ENCODE results near the gene LGR5.
A peak's percentile ranks its signal among the peaks of the same experiment; 100 is the strongest.

Gene LGR5

GRCh38 chr12:71492604-71493003 is 53.0 kb downstream of the LGR5 start:
- Histone ChIP-seq H3K4me1 (peaks cover 14% of the 10 kb centered on the region; the same call in 1 of the 2 replicates), H3K4me3 (no peak overlapping the region), H3K9me3 (peaks cover 41% of the 10 kb centered on the region), H3K27me3 (no peaks in the 10 kb centered on the region), H4K20me1 (no peaks in the 10 kb centered on the region), H3K9ac (no peak overlapping the region), H3K4me2 (no peak overlapping the region), H3K27ac (no peak overlapping the region), H3K36me3 (no peaks in the 10 kb centered on the region)
- TF ChIP-seq Cebpa-rat (IDR thresholded peaks at IDR 0.05): no peak

GRCh38 chr12:71499834-71500233 is 60.2 kb downstream of the LGR5 start:
- H3K4me2 ChIP-seq: no peak overlapping the region
- no peak overlapping the region for H3K9ac ChIP-seq
- H3K4me1 ChIP-seq: peaks cover 19% of the 10 kb centered on the region
- TF ChIP-seq Cebpa-rat (IDR thresholded peaks at IDR 0.05): no peak
- no peak overlapping the region for H3K27ac ChIP-seq
- no peaks in the 10 kb centered on the region for H3K36me3 ChIP-seq
- no peaks in the 10 kb centered on the region for H3K27me3 ChIP-seq
- no peaks in the 10 kb centered on the region for H4K20me1 ChIP-seq
- H3K9me3 ChIP-seq: peaks cover 10% of the 10 kb centered on the region
- H3K4me3 ChIP-seq: no peak overlapping the region

GRCh38 chr12:71503579-71504391 is 64.2 kb downstream of the LGR5 start:
- Histone ChIP-seq H3K27ac (peak overlapping the region; percentile 35), H3K9ac (no peak overlapping the region), H3K27me3 (no peaks in the 10 kb centered on the region), H3K36me3 (no peaks in the 10 kb centered on the region), H3K9me3 (no peaks in the 10 kb centered on the region), H3K4me1 (peaks cover 27% of the 10 kb centered on the region), H3K4me2 (peak overlapping the region; percentile 72), H3K4me3 (no peak overlapping the region; the same call in 1 of the 2 replicates), H4K20me1 (no peaks in the 10 kb centered on the region)
- TF ChIP-seq Cebpa-rat (IDR thresholded peaks at IDR 0.05): no peak

GRCh38 chr12:71504476-71504875 is 64.9 kb downstream of the LGR5 start:
- H3K4me2 ChIP-seq: peak overlapping the region; percentile 72

GRCh38 chr12:71509705-71510104 is 70.1 kb downstream of the LGR5 start:
- H3K9me3 ChIP-seq: no peaks in the 10 kb centered on the region
- H3K27ac ChIP-seq: no peak overlapping the region
- H3K36me3 ChIP-seq: no peaks in the 10 kb centered on the region
- H3K9ac ChIP-seq: no peak overlapping the region
- H3K4me1 ChIP-seq: peaks cover 24% of the 10 kb centered on the region
- no peak for TF ChIP-seq Cebpa-rat (IDR thresholded peaks at IDR 0.05)
- no peaks in the 10 kb centered on the region for H4K20me1 ChIP-seq
- no peaks in the 10 kb centered on the region for H3K27me3 ChIP-seq
- no peak overlapping the region for H3K4me3 ChIP-seq
- 0 out of 2 replicates have a peak overlapping the region, but pooled peaks have one; percentile 15 for H3K4me2 ChIP-seq

More at GRCh38 chr12:71504476-71504875, 64.9 kb downstream of the LGR5 start:
- Histone ChIP-seq H3K9ac (no peak overlapping the region), H3K4me3 (no peak overlapping the region), H3K27me3 (no peaks in the 10 kb centered on the region), H3K36me3 (no peaks in the 10 kb centered on the region), H4K20me1 (no peaks in the 10 kb centered on the region), H3K27ac (peak overlapping the region; percentile 35; the same call in 1 of the 2 replicates), H3K4me1 (peaks cover 28% of the 10 kb centered on the region), H3K9me3 (no peaks in the 10 kb centered on the region)
- no peak for TF ChIP-seq Cebpa-rat (IDR thresholded peaks at IDR 0.05)

- no peak overlapping the region for H3K9ac ChIP-seq
- no peaks in the 10 kb centered on the region for H3K4me1 ChIP-seq
- H3K4me3 ChIP-seq: no peak overlapping the region
- no peak for TF ChIP-seq Cebpa-rat (IDR thresholded peaks at IDR 0.05)
- no peaks in the 10 kb centered on the region for H3K9me3 ChIP-seq
- H4K20me1 ChIP-seq: no peaks in the 10 kb centered on the region
- no peak overlapping the region for H3K27ac ChIP-seq
- H3K36me3 ChIP-seq: no peaks in the 10 kb centered on the region
- no peak overlapping the region for H3K4me2 ChIP-seq
- no peaks in the 10 kb centered on the region for H3K27me3 ChIP-seq
Measured at GRCh38 chr12:71517145-71517846, 77.7 kb downstream of the LGR5 start.

GRCh38 chr12:71521125-71521524 is 81.5 kb downstream of the LGR5 start:
- Histone ChIP-seq H3K36me3 (no peaks in the 10 kb centered on the region), H3K4me3 (no peak overlapping the region), H3K9ac (no peak overlapping the region), H3K9me3 (no peaks in the 10 kb centered on the region), H3K4me2 (no peak overlapping the region), H3K4me1 (peaks cover 9% of the 10 kb centered on the region), H3K27me3 (no peaks in the 10 kb centered on the region), H4K20me1 (no peaks in the 10 kb centered on the region), H3K27ac (no peak overlapping the region)
- TF ChIP-seq Cebpa-rat (IDR thresholded peaks at IDR 0.05): no peak

GRCh38 chr12:71524626-71525025 is 85.0 kb downstream of the LGR5 start:
- Histone ChIP-seq H4K20me1 (no peaks in the 10 kb centered on the region), H3K4me1 (peaks cover 9% of the 10 kb centered on the region), H3K4me3 (no peak overlapping the region), H3K4me2 (peak overlapping the region; percentile 19; the same call in 1 of the 2 replicates), H3K27ac (no peak overlapping the region), H3K9ac (no peak overlapping the region), H3K27me3 (no peaks in the 10 kb centered on the region), H3K36me3 (no peaks in the 10 kb centered on the region), H3K9me3 (no peaks in the 10 kb centered on the region)
- no peak for TF ChIP-seq Cebpa-rat (IDR thresholded peaks at IDR 0.05)

GRCh38 chr12:71533703-71534102 is 94.1 kb downstream of the LGR5 start:
- Histone ChIP-seq H3K9me3 (no peaks in the 10 kb centered on the region), H3K36me3 (no peaks in the 10 kb centered on the region), H3K27me3 (no peaks in the 10 kb centered on the region), H3K4me2 (no peak overlapping the region), H3K27ac (no peak overlapping the region), H3K9ac (no peak overlapping the region), H4K20me1 (no peaks in the 10 kb centered on the region), H3K4me3 (no peak overlapping the region), H3K4me1 (no peaks in the 10 kb centered on the region)
- TF ChIP-seq Cebpa-rat (IDR thresholded peaks at IDR 0.05): no peak
